ENCODE results near the gene TAS1R2.
"Not testable (repeated sequence)": the region's sequence is repeated elsewhere in the genome, so short reads cannot be mapped to it uniquely, and the experiment has no call there.

TAS1R2 gene

GRCh38 chr1:18883636-18884418 lies 24.4 kb upstream of the TAS1R2 start:
- DNase-seq (ENCODE audit: low read depth), result peak; percentile 67

- no peak for DNase-seq (ENCODE audit: low read depth)
Observed at GRCh38 chr1:18883079-18883478, 23.6 kb upstream of the TAS1R2 start.

GRCh38 chr1:18882486-18882885 lies 23.0 kb upstream of the TAS1R2 start:
- DNase-seq (ENCODE audit: low read depth), result no peak

- DNase-seq (ENCODE audit: low read depth), result no peak
Observed at GRCh38 chr1:18881642-18882431, 22.4 kb upstream of the TAS1R2 start.

- DNase-seq (ENCODE audit: low read depth), result no peak
Observed at GRCh38 chr1:18881164-18881563, 21.7 kb upstream of the TAS1R2 start.

GRCh38 chr1:18880585-18880984 lies 21.1 kb upstream of the TAS1R2 start:
- DNase-seq (ENCODE audit: low read depth), result no peak

- no peak for DNase-seq (ENCODE audit: low read depth)
Observed at GRCh38 chr1:18879791-18880309, 20.4 kb upstream of the TAS1R2 start.

- no peak for DNase-seq (ENCODE audit: low read depth)
Observed at GRCh38 chr1:18879215-18879790, 19.8 kb upstream of the TAS1R2 start.

- DNase-seq (ENCODE audit: low read depth), result no peak
Observed at GRCh38 chr1:18878538-18879214, 19.2 kb upstream of the TAS1R2 start.

GRCh38 chr1:18877282-18877681 lies 17.8 kb upstream of the TAS1R2 start:
- no peak for DNase-seq (ENCODE audit: low read depth)

GRCh38 chr1:18876210-18876609 lies 16.8 kb upstream of the TAS1R2 start:
- DNase-seq (ENCODE audit: low read depth), result no peak

GRCh38 chr1:18875796-18876128 lies 16.3 kb upstream of the TAS1R2 start:
- DNase-seq (ENCODE audit: low read depth), result no peak

- peak; percentile 70 for DNase-seq (ENCODE audit: low read depth)
Observed at GRCh38 chr1:18875107-18875795, 15.8 kb upstream of the TAS1R2 start.

GRCh38 chr1:18874600-18874999 lies 15.1 kb upstream of the TAS1R2 start:
- no peak for DNase-seq (ENCODE audit: low read depth)

- no peak for DNase-seq (ENCODE audit: low read depth)
Observed at GRCh38 chr1:18874036-18874435, 14.6 kb upstream of the TAS1R2 start.

- no peak for DNase-seq (ENCODE audit: low read depth)
Observed at GRCh38 chr1:18872071-18872611, 12.7 kb upstream of the TAS1R2 start.

GRCh38 chr1:18871401-18872070 lies 12.1 kb upstream of the TAS1R2 start:
- DNase-seq (ENCODE audit: low read depth), result no peak

- DNase-seq (ENCODE audit: low read depth), result no peak
Observed at GRCh38 chr1:18870957-18871356, 11.5 kb upstream of the TAS1R2 start.

- DNase-seq (ENCODE audit: low read depth), result not testable (repeated sequence)
Observed at GRCh38 chr1:18870595-18870865, 11.1 kb upstream of the TAS1R2 start.

GRCh38 chr1:18869847-18870594 lies 10.6 kb upstream of the TAS1R2 start:
- DNase-seq (ENCODE audit: low read depth), result no peak
